A549 (cell line): ENCODE results near the gene NEDD4L. TPM values are rescaled to one million over a fixed set of nuclear protein-coding genes. Genes with fewer than 3 reads are reported as not detected.

Experiments used
- ATAC-seq, 2 experiments: fragments of 200-7000 bp in 1 of 2; fragments of >200 bp in 1 of 2; cut with Nextera tagmentation in 1 of 2; cut with Tn5 transposase in 1 of 2; 3 replicates each; pipeline versions ENCODE4 v1.8.0 to v1.9.1; 2018 to 2020; ENCODE audit warnings: mild to moderate bottlenecking in 1 of 2, moderate library complexity in 1 of 2
- CTCF ChIA-PET: fragments of 300-600 bp; sonication (Branson Sonifier 250); formaldehyde crosslinking; extraction: SDS; loops from one replicate; lab custom pipeline; 2021; ENCODE audit warnings: antibody characterized with exemption, inconsistent platforms; lab: Yijun Ruan, JAX
- POLR2A ChIA-PET: fragments of 350-600 bp; formaldehyde crosslinking; extraction: SDS; loops from one replicate; lab custom pipeline; 2021; ENCODE audit warnings: antibody characterized with exemption, inconsistent platforms; lab: Yijun Ruan, JAX
- DNase-seq, 2 experiments: peaks; one replicate each; pipeline versions ENCODE4 v3.0.0 to v3.0.0-alpha.2; 2011 to 2016; ENCODE audit warnings: low read depth in 1 of 2, low spot score in 1 of 2
- FAIRE-seq: peaks from 2 replicates; lab custom pipeline; 2011; peaks lifted over from hg19 to GRCh38; lab: Jason Lieb, UNC
- H3K27ac ChIP-seq, 2 experiments: fragments of >200 bp; sonication (Bioruptor Twin); formaldehyde crosslinking; 3 replicates each; pipeline ENCODE4 v1.5.1; 2016 to 2017
- H3K4me1 ChIP-seq: fragments of >200 bp; sonication (Bioruptor Twin); formaldehyde crosslinking; 3 replicates; pipeline ENCODE4 v1.6.1; 2016
- H3K4me2 ChIP-seq: fragments of >200 bp; sonication (Bioruptor Twin); formaldehyde crosslinking; 3 replicates; pipeline ENCODE4 v1.6.1; 2016
- H3K4me3 ChIP-seq: fragments of >200 bp; sonication (Bioruptor Twin); formaldehyde crosslinking; 3 replicates; pipeline ENCODE4 v1.5.1; 2016
- H3K9me3 ChIP-seq: fragments of >200 bp; sonication (Bioruptor Twin); formaldehyde crosslinking; 3 replicates; pipeline ENCODE4 v1.6.1; 2016
- CBX2 ChIP-seq: fragments of 200-600 bp; sonication (generic); IDR thresholded peaks from 2 replicates; pipeline ENCODE4 v1.6.1; 2016; ENCODE audit warnings: low read depth, mild to moderate bottlenecking, borderline replicate concordance
- CBX8 ChIP-seq: fragments of 200-600 bp; sonication (generic); IDR thresholded peaks from 2 replicates; pipeline ENCODE4 v1.6.1; 2016
- CTCF ChIP-seq: fragments of >200 bp; sonication (Bioruptor Twin); formaldehyde crosslinking; IDR thresholded peaks from 3 replicates; pipeline ENCODE4 v1.5.1; 2016
- EHF ChIP-seq: fragments of 250-450 bp; sonication (Bioruptor Pico); IDR thresholded peaks from 2 replicates; pipeline ENCODE4 v1.5.0; 2020; ENCODE audit warnings: mild to moderate bottlenecking
- EHMT2 ChIP-seq: fragments of 200-600 bp; sonication (generic); IDR thresholded peaks from 2 replicates; pipeline ENCODE4 v1.6.1; 2016; ENCODE audit warnings: antibody characterized with exemption, low read depth, mild to moderate bottlenecking, moderate library complexity
- EP300 ChIP-seq, 2 experiments: fragments of >200 bp; sonication (Bioruptor Twin); formaldehyde crosslinking; IDR thresholded peaks; 2 replicates in 1 of 2; 3 replicates in 1 of 2; pipeline ENCODE4 v1.6.1; 2016 to 2017
- ESRRA ChIP-seq: fragments of 150-350 bp; IDR thresholded peaks from 2 replicates; pipeline ENCODE4 v1.6.1; 2014; ENCODE audit warnings: mild to moderate bottlenecking, low read length, borderline replicate concordance
- FOXS1 ChIP-seq: fragments of 250-450 bp; sonication (Bioruptor Pico); IDR thresholded peaks from 2 replicates; pipeline ENCODE4 v1.5.0; 2020; ENCODE audit warnings: mild to moderate bottlenecking, moderate library complexity
- HDAC2 ChIP-seq: fragments of 200-600 bp; sonication (generic); IDR thresholded peaks from 2 replicates; pipeline ENCODE4 v1.6.1; 2016
- HES2 ChIP-seq: fragments of >200 bp; sonication (Bioruptor Twin); formaldehyde crosslinking; IDR thresholded peaks from 2 replicates; pipeline ENCODE4 v1.6.1; 2016
- HOXA7 ChIP-seq: fragments of 250-450 bp; sonication (Bioruptor Pico); IDR thresholded peaks from 2 replicates; pipeline ENCODE4 v1.5.0; 2020; ENCODE audit warnings: mild to moderate bottlenecking, moderate library complexity
- HOXB13 ChIP-seq: fragments of 250-450 bp; sonication (Bioruptor Pico); IDR thresholded peaks from 2 replicates; pipeline ENCODE4 v1.5.0; 2020; ENCODE audit warnings: low read depth, mild to moderate bottlenecking, moderate library complexity
- HOXB5 ChIP-seq: fragments of 250-450 bp; sonication (Bioruptor Pico); IDR thresholded peaks from 2 replicates; pipeline ENCODE4 v1.5.0; 2020; ENCODE audit warnings: mild to moderate bottlenecking, moderate library complexity
- JUNB ChIP-seq: fragments of >200 bp; sonication (Bioruptor Twin); formaldehyde crosslinking; IDR thresholded peaks from 2 replicates; pipeline ENCODE4 v1.6.1; 2016
- KDM1A ChIP-seq: fragments of 200-600 bp; sonication (generic); IDR thresholded peaks from 2 replicates; pipeline ENCODE4 v1.6.1; 2016; ENCODE audit warnings: low read depth, mild to moderate bottlenecking
- NFE2L2 ChIP-seq: fragments of 150-350 bp; conservative IDR thresholded peaks from 2 replicates; pipeline ENCODE4 v1.6.1; 2014; ENCODE audit warnings: low read length
- PBX3 ChIP-seq: IDR thresholded peaks from 2 replicates; pipeline ENCODE4 v1.6.1; 2012
- RAD21 ChIP-seq, 2 experiments: fragments of >200 bp in 1 of 2; sonication (Bioruptor Twin) in 1 of 2; formaldehyde crosslinking in 1 of 2; IDR thresholded peaks in 1 of 2; conservative IDR thresholded peaks in 1 of 2; 2 replicates in 1 of 2; 3 replicates in 1 of 2; pipeline ENCODE4 v1.6.1; 2012 to 2018; ENCODE audit warnings: inconsistent platforms in 1 of 2
- RARB ChIP-seq: fragments of 250-450 bp; sonication (Bioruptor Pico); IDR thresholded peaks from 2 replicates; pipeline ENCODE4 v1.8.0; 2021; ENCODE audit warnings: mild to moderate bottlenecking, moderate library complexity
- RFX5 ChIP-seq: fragments of 450-650 bp; IDR thresholded peaks from 2 replicates; pipeline ENCODE4 v1.7.1; 2014; ENCODE audit warnings: antibody characterized with exemption, mild to moderate bottlenecking, moderate library complexity
- SREBF2 ChIP-seq: fragments of 450-650 bp; IDR thresholded peaks from 2 replicates; pipeline ENCODE4 v1.6.1; 2014; ENCODE audit warnings: mild to moderate bottlenecking, moderate library complexity
- TP53 ChIP-seq: fragments of 250-450 bp; sonication (Bioruptor Pico); IDR thresholded peaks from 2 replicates; pipeline ENCODE4 v1.5.0; 2021; ENCODE audit warnings: mild to moderate bottlenecking, moderate library complexity
- ZC3H11A ChIP-seq: fragments of 450-650 bp; IDR thresholded peaks from 2 replicates; pipeline ENCODE4 v1.6.1; 2014; ENCODE audit warnings: antibody characterized with exemption, mild to moderate bottlenecking
- WGBS: methylation state at CpG from one replicate; pipeline ENCODE4 v1.1.6; 2017; ENCODE audit errors: missing lambda C conversion rate; 5-methylcytosine and 5-hydroxymethylcytosine counted together
- polyA plus RNA-seq, 4 experiments: library from polyadenylated mRNA; depleted of rRNA in 3 of 4; stranded (reverse); fragments of >200 nt; fragmentation: RNase III in 1 of 4; extraction: RNeasy Plus Mini Kit Qiagen cat#74134 plus additional on column Dnase treatment in 1 of 4; gene quantifications; 2 replicates in 3 of 4; 3 replicates in 1 of 4; pipeline ENCODE4 v1.2.3, GENCODE V29; 2011 to 2017

NEDD4L gene
- polyA plus RNA-seq, 2 of the 4 experiments (the other 2 are of a cell fraction) = 18.0 to 36.5 TPM

- FAIRE-seq (no peak), DNase-seq (no peak)
- POLR2A ChIA-PET = no interaction called here
- peaks cover 4% of the 10 kb centered on the region; the same call in 1 of the 3 replicates for H3K4me1 ChIP-seq
- TF ChIP-seq ESRRA (no peak), RARB (CRISPR knock-in tag) (no peak), ZC3H11A (no peak)
- TF ChIP-seq, all 56 proteins: peak for 0
- no peak overlapping the region for H3K4me2 ChIP-seq
- whole genome bisulfite sequencing = 66% methylated on average over 7 of the region's 7 CpGs
- H3K9me3 ChIP-seq = no peaks in the 10 kb centered on the region
- no peak overlapping the region for H3K27ac ChIP-seq
- H3K4me3 ChIP-seq = no peak overlapping the region
- ATAC-seq = no peak
- CTCF ChIA-PET = interaction anchor here (1.1 to 1.3 kb wide), 3 partner anchors 13 to 32 kb away, joined by 3 to 4 read pairs (median 3); no protein-coding TSS in a partner anchor
Measured at GRCh38 chr18:58148954-58149471, 105.0 kb downstream of the NEDD4L start.

GRCh38 chr18:58150772-58151171, 106.7 kb downstream of the NEDD4L start:
- H3K27ac ChIP-seq = no peak overlapping the region
- WGBS = 75% methylated on average over 4 of the region's 4 CpGs
- ATAC-seq (no peak), FAIRE-seq (no peak), DNase-seq (no peak)
- ChIA-PET CTCF (interaction anchor here (1.5 kb wide), 1 partner anchor 108 kb away, joined by 3 read pairs; no protein-coding TSS in a partner anchor), POLR2A (no interaction called here)
- TF ChIP-seq PBX3 (no peak), EP300 (IDR thresholded peaks at IDR 0.05) (no peak), ZC3H11A (no peak), HOXA7 (CRISPR knock-in tag) (no peak), ESRRA (no peak), HES2 (no peak), RFX5 (no peak), FOXS1 (CRISPR knock-in tag) (no peak), TP53 (CRISPR knock-in tag) (no peak), JUNB (no peak), HDAC2 (no peak), CTCF (no peak), KDM1A (no peak), EHF (CRISPR knock-in tag) (no peak), HOXB5 (CRISPR knock-in tag) (no peak)
- H3K4me3 ChIP-seq = no peak overlapping the region
- no peak overlapping the region for H3K4me2 ChIP-seq
- no peaks in the 10 kb centered on the region for H3K9me3 ChIP-seq
- peaks cover 4% of the 10 kb centered on the region; the same call in 1 of the 3 replicates for H3K4me1 ChIP-seq

GRCh38 chr18:58152216-58152615, 108.2 kb downstream of the NEDD4L start:
- no peak overlapping the region for H3K4me2 ChIP-seq
- TF ChIP-seq EHMT2 (no peak), NFE2L2 (no peak), SREBF2 (no peak), CBX8 (no peak), HOXB13 (no peak), CBX2 (no peak), RAD21 (conservative IDR thresholded peaks at IDR 0.05 in 1 of 2, IDR thresholded peaks at IDR 0.05 in 1 of 2) (no peak), CTCF (no peak)
- DNase-seq = no peak
- no peak for ATAC-seq
- CTCF ChIA-PET = interaction anchor here (1.4 to 1.5 kb wide), 2 partner anchors 29 to 109 kb away, joined by 3 to 4 read pairs; no protein-coding TSS in a partner anchor
- WGBS = 76% methylated on average over 3 of the region's 3 CpGs
- no peak for FAIRE-seq
- H3K9me3 ChIP-seq = no peaks in the 10 kb centered on the region
- H3K4me3 ChIP-seq = no peak overlapping the region
- H3K27ac ChIP-seq = no peak overlapping the region
- peaks cover 4% of the 10 kb centered on the region; the same call in 1 of the 3 replicates for H3K4me1 ChIP-seq
- POLR2A ChIA-PET = no interaction called here
